Epithelial cell of proximal tubule (primary cell): Measurements from ENCODE around the gene PEAK1. TPM values are rescaled to one million over a fixed set of nuclear protein-coding genes. Genes with fewer than 3 reads are reported as not detected.

Source experiments
- DNase-seq: peaks from one replicate; pipeline ENCODE4 v3.0.0-alpha.2; 2011; ENCODE audit warnings: low read depth
- H3K4me3 ChIP-seq: 2 replicates; pipeline ENCODE4 v1.5.1; 2011; ENCODE audit warnings: low read depth, mild to moderate bottlenecking, low read length
- CTCF ChIP-seq: conservative IDR thresholded peaks from 2 replicates; pipeline ENCODE4 v1.5.1; 2012; ENCODE audit warnings: low read depth, mild to moderate bottlenecking, low read length
- total RNA-seq: library from RNA; depleted of rRNA; stranded (reverse); fragments of >200 nt; gene quantifications from 2 replicates; pipeline ENCODE4 v1.2.3, GENCODE V29; 2015

The PEAK1 gene
- total RNA-seq, 1 donor from 2014 or later, result 8.1 TPM

GRCh38 chr15:77457905-77458265, 38.0 kb upstream of the PEAK1 start:
- no peak for DNase-seq
- no peak for TF ChIP-seq CTCF
- no peak overlapping the region for H3K4me3 ChIP-seq

GRCh38 chr15:77457191-77457904, 37.4 kb upstream of the PEAK1 start:
- TF ChIP-seq CTCF, result no peak
- DNase-seq, result peak; percentile 22
- H3K4me3 ChIP-seq, result no peak overlapping the region

- no peak overlapping the region for H3K4me3 ChIP-seq
- DNase-seq, result peak; percentile 15
- TF ChIP-seq CTCF, result no peak
Observed at GRCh38 chr15:77456746-77457145, 36.8 kb upstream of the PEAK1 start.

- H3K4me3 ChIP-seq, result no peak overlapping the region
- no peak for TF ChIP-seq CTCF
- peak; percentile 22 for DNase-seq
Observed at GRCh38 chr15:77455696-77456321, 35.9 kb upstream of the PEAK1 start.

GRCh38 chr15:77454951-77455350, 35.0 kb upstream of the PEAK1 start:
- TF ChIP-seq CTCF, result no peak
- DNase-seq, result no peak

GRCh38 chr15:77454265-77454664, 34.4 kb upstream of the PEAK1 start:
- no peak overlapping the region for H3K4me3 ChIP-seq
- TF ChIP-seq CTCF, result no peak
- no peak for DNase-seq

More at GRCh38 chr15:77454951-77455350, 35.0 kb upstream of the PEAK1 start:
- no peak overlapping the region for H3K4me3 ChIP-seq

GRCh38 chr15:77446840-77447390, 27.0 kb upstream of the PEAK1 start:
- H3K4me3 ChIP-seq, result no peak overlapping the region
- no peak for TF ChIP-seq CTCF
- no peak for DNase-seq
